PC-9 (cell line): ENCODE data around the gene ADAM8. TPM values are rescaled to one million over a fixed set of nuclear protein-coding genes. Genes with fewer than 3 reads are reported as not detected.

Experiments
- BruUV-seq: library from RNA; stranded (reverse); fragments of 400-500 nt; replicated peaks from 2 replicates; lab custom pipeline; 2021; lab: Mats Ljungman, UMichigan
- CTCF ChIA-PET: fragments of 300-600 bp; sonication (Branson Sonifier 250); formaldehyde crosslinking; loops from one replicate; lab custom pipeline; 2022; ENCODE audit warnings: antibody characterized with exemption; lab: Charles Lee
- POLR2A ChIA-PET: fragments of 300-600 bp; sonication (Branson Sonifier 250); formaldehyde crosslinking; loops from one replicate; lab custom pipeline; 2022; ENCODE audit warnings: antibody characterized with exemption; ENCODE audit not compliant: unreplicated experiment; lab: Charles Lee
- DNase-seq, 2 experiments: peaks; one replicate each; pipeline versions ENCODE4 v3.0.0 to v3.0.0-alpha.2; 2015 to 2022; ENCODE audit warnings: mixed read lengths in 1 of 2
- H2AFZ ChIP-seq: fragments of 200-600 bp; sonication (generic); 2 replicates; pipeline ENCODE4 v1.8.1; 2017; ENCODE audit warnings: antibody characterized with exemption
- H3F3A ChIP-seq: fragments of 200-600 bp; sonication (generic); 2 replicates; pipeline ENCODE4 v1.8.1; 2017; ENCODE audit warnings: antibody characterized with exemption, mild to moderate bottlenecking, low read depth; ENCODE audit not compliant: insufficient read depth
- H3K27ac ChIP-seq: fragments of 200-600 bp; sonication (generic); 2 replicates; pipeline ENCODE4 v1.6.1; 2016; ENCODE audit warnings: mixed run types
- H3K27me3 ChIP-seq: fragments of 200-600 bp; sonication (generic); 2 replicates; pipeline ENCODE4 v1.6.1; 2016; ENCODE audit warnings: low read depth, mixed run types; ENCODE audit not compliant: insufficient read depth
- H3K36me3 ChIP-seq: fragments of 200-600 bp; sonication (generic); 2 replicates; pipeline ENCODE4 v1.6.1; 2016; ENCODE audit warnings: low read depth, mixed run types
- H3K4me1 ChIP-seq: fragments of 200-600 bp; sonication (generic); replicated peaks from 2 replicates; pipeline ENCODE4 v1.6.1; 2016; ENCODE audit warnings: mixed run types; ENCODE audit not compliant: insufficient read depth
- H3K4me2 ChIP-seq: fragments of 200-600 bp; sonication (generic); 2 replicates; pipeline ENCODE4 v1.6.1; 2017; ENCODE audit warnings: mixed run types
- H3K4me3 ChIP-seq: fragments of 200-600 bp; sonication (generic); 2 replicates; pipeline ENCODE4 v1.6.1; 2016; ENCODE audit warnings: mixed run types
- H3K79me2 ChIP-seq: fragments of 200-600 bp; sonication (generic); 2 replicates; pipeline ENCODE4 v1.6.1; 2017; ENCODE audit warnings: low read depth, mixed run types
- H3K9me2 ChIP-seq: fragments of 200-600 bp; sonication (generic); 2 replicates; pipeline ENCODE4 v1.8.1; 2017; ENCODE audit warnings: mild to moderate bottlenecking; ENCODE audit not compliant: insufficient read depth
- H3K9me3 ChIP-seq: fragments of 200-600 bp; sonication (generic); 2 replicates; pipeline ENCODE4 v1.8.1; 2016; ENCODE audit warnings: low read depth; ENCODE audit not compliant: insufficient read depth
- H4K20me1 ChIP-seq: fragments of 200-600 bp; sonication (generic); 2 replicates; pipeline ENCODE4 v1.8.1; 2017; ENCODE audit not compliant: insufficient read depth
- EZH2 ChIP-seq: fragments of 200-600 bp; sonication (generic); IDR thresholded peaks from 2 replicates; pipeline ENCODE4 v1.8.0; 2017; ENCODE audit warnings: antibody characterized with exemption, low read depth
- intact Hi-C: fragments of 100-400 bp; cut with micrococcal nuclease; formaldehyde crosslinking; loops from one replicate; pipeline ENCODE4 v1.10.0; 2022; ENCODE audit not compliant: unreplicated experiment
- total RNA-seq: library from RNA; stranded (reverse); gene quantifications from 2 replicates; pipeline ENCODE4 v1.2.3, GENCODE V29; 2021
- TF ChIP-seq, protein P1 (sequence below): fragments of 200-600 bp; sonication (generic); conservative IDR thresholded peaks from 2 replicates; pipeline ENCODE4 v1.6.1; 2017; ENCODE audit warnings: mixed run types, antibody characterized with exemption, mild to moderate bottlenecking, moderate library complexity

ADAM8 gene
- total RNA-seq, 1 experiment from 2014 or later, result 18.3 TPM

DNA sequence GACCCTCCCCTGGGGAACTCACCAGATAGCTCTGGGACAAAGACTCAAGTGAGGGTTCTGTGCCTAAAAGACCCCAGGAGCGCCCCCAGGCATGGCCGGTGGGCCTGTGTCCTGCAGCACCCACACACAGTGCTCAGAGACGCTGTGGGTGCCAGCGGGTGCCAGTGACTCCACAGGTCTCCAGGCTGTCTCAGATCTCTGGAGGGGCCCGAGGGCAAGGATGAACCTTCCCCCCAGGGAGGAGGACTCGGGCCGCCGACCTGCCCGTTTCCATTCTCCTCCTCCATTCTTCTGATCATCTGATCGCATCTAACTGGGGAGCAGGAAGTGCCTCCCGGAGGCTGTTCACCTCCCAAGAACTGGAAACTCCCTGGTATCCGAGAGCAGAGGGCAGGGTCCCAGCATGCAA lies 980 bp downstream of the ADAM8 start:
- Histone ChIP-seq H3K27ac (peak overlapping the region; percentile 89), H3K4me2 (peak overlapping the region; percentile 89), H4K20me1 (no peaks in the 10 kb centered on the region), H3K9me3 (no peaks in the 10 kb centered on the region), H3K4me3 (peak overlapping the region; percentile 58), H3F3A (peaks cover 33% of the 10 kb centered on the region), H3K36me3 (no peaks in the 10 kb centered on the region), H3K9me2 (no peaks in the 10 kb centered on the region), H3K79me2 (0 out of 2 replicates have a peak, but pooled peaks cover 5% of the 10 kb centered on the region), H3K4me1 (peaks cover 45% of the 10 kb centered on the region), H2AFZ (no peak overlapping the region), H3K27me3 (no peaks in the 10 kb centered on the region)
- TSS peak; percentile 87 for BruUV-seq
- peak; percentile 41 to 65 for DNase-seq
- CTCF ChIA-PET, result no interaction called here
- TF ChIP-seq EZH2, result no peak
- TF ChIP-seq, protein P1, sequence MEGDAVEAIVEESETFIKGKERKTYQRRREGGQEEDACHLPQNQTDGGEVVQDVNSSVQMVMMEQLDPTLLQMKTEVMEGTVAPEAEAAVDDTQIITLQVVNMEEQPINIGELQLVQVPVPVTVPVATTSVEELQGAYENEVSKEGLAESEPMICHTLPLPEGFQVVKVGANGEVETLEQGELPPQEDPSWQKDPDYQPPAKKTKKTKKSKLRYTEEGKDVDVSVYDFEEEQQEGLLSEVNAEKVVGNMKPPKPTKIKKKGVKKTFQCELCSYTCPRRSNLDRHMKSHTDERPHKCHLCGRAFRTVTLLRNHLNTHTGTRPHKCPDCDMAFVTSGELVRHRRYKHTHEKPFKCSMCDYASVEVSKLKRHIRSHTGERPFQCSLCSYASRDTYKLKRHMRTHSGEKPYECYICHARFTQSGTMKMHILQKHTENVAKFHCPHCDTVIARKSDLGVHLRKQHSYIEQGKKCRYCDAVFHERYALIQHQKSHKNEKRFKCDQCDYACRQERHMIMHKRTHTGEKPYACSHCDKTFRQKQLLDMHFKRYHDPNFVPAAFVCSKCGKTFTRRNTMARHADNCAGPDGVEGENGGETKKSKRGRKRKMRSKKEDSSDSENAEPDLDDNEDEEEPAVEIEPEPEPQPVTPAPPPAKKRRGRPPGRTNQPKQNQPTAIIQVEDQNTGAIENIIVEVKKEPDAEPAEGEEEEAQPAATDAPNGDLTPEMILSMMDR, result no peak; the same call in 1 of the 2 replicates
- intact Hi-C loops, result no loop called here
- POLR2A ChIA-PET, result no interaction called here

DNA sequence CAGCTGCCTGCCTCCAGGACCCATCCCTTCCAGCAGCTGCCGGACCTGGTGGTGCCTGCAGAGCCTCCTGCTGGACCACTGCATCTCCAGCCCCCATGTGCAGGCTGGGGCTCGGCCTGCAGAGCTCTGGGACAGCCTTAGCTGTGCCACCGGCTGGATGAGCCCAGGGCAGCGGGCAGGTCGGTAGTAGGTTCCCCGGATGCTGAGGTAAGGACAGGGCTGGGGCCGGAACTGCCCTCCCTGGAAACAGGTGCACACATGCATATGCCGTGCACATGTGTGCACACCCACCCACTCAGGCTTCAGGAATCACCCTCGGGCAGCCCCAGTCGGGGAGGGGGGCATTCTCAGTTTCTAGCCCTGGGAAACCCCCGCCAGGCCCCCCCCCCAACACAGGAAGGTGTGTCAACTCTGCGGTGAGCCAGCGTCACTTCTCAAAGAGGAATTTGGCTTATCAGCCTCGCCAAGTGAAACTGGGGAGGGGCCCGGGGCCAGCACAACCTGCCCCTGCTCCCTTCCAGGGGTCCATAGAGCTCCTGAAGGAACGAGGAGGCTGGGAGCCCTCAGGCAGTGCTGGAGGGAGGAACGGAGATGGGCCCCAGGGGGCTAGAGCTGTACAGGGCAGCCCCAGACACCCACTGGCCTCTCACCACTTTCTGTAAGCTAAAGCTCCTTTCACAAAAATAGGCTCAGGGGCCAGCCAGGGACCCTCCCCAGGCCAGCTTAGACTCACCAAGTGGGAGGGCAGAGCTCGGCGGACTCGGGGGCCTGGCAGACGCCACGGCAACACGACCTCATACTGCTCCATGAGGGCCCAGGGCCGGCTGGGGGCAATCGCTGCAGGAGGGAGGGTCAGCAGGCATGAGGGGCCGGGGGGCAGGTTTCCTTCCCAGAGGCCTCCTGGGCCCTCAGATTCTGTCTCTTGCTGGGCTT lies 1.7 kb downstream of the ADAM8 start:
- H3K27ac ChIP-seq, result peak overlapping the region; percentile 89
- H3K9me2 ChIP-seq, result no peaks in the 10 kb centered on the region
- H3K4me2 ChIP-seq, result peak overlapping the region; percentile 89
- BruUV-seq, result no TSS peak
- H2AFZ ChIP-seq, result no peak overlapping the region
- intact Hi-C loops, result no loop called here
- 0 out of 2 replicates have a peak, but pooled peaks cover 5% of the 10 kb centered on the region for H3K79me2 ChIP-seq
- no peaks in the 10 kb centered on the region for H3K27me3 ChIP-seq
- no peaks in the 10 kb centered on the region for H3K9me3 ChIP-seq
- peak; percentile 54 to 68 for DNase-seq
- H3F3A ChIP-seq, result peaks cover 29% of the 10 kb centered on the region
- CTCF ChIA-PET, result no interaction called here
- no peak for TF ChIP-seq EZH2
- TF ChIP-seq, protein P1, result no peak
- POLR2A ChIA-PET, result interaction anchor here (0.9 kb wide), 1 partner anchor 16 kb away, joined by 10 read pairs; no protein-coding TSS in a partner anchor
- no peaks in the 10 kb centered on the region for H3K36me3 ChIP-seq
- no peaks in the 10 kb centered on the region for H4K20me1 ChIP-seq
- peaks cover 38% of the 10 kb centered on the region for H3K4me1 ChIP-seq
- H3K4me3 ChIP-seq, result peak overlapping the region; percentile 58

- H4K20me1 ChIP-seq, result no peaks in the 10 kb centered on the region
- H3K4me3 ChIP-seq, result no peak overlapping the region
- TF ChIP-seq, protein P1, result no peak
- TF ChIP-seq EZH2, result no peak
- H3F3A ChIP-seq, result peaks cover 18% of the 10 kb centered on the region
- H3K36me3 ChIP-seq, result no peaks in the 10 kb centered on the region
- BruUV-seq, result no TSS peak
- H2AFZ ChIP-seq, result no peak overlapping the region
- DNase-seq, result no peak
- POLR2A ChIA-PET, result no interaction called here
- no peak overlapping the region for H3K4me2 ChIP-seq
- H3K9me3 ChIP-seq, result no peaks in the 10 kb centered on the region
- intact Hi-C loops, result no loop called here
- H3K9me2 ChIP-seq, result no peaks in the 10 kb centered on the region
- CTCF ChIA-PET, result no interaction called here
- H3K79me2 ChIP-seq, result 0 out of 2 replicates have a peak, but pooled peaks cover 5% of the 10 kb centered on the region
- no peak overlapping the region for H3K27ac ChIP-seq
- H3K27me3 ChIP-seq, result no peaks in the 10 kb centered on the region
- peaks cover 27% of the 10 kb centered on the region for H3K4me1 ChIP-seq
Measured at GRCh38 chr10:133273534-133274143, 3.0 kb downstream of the ADAM8 start.
